H9 (cell line): ENCODE results near the gene TSPAN32. TPM values are rescaled to one million over a fixed set of nuclear protein-coding genes. Genes with fewer than 3 reads are reported as not detected.

Source experiments
- DNase-seq: peaks from one replicate; pipeline ENCODE4 v3.0.0-alpha.2; 2017
- H2AFZ ChIP-seq: one replicate; pipeline ENCODE4 v1.6.1; 2013; ENCODE audit warnings: mild to moderate bottlenecking, low read length, control low read depth, moderate library complexity
- H2AK5ac ChIP-seq: 2 replicates; pipeline ENCODE4 v1.6.1; 2013; ENCODE audit warnings: low read length, control low read depth, mixed read lengths; ENCODE audit not compliant: insufficient read length
- H2BK120ac ChIP-seq: one replicate; pipeline ENCODE4 v1.6.1; 2013; ENCODE audit warnings: low read depth, mild to moderate bottlenecking, low read length, control low read depth, inconsistent platforms; ENCODE audit not compliant: poor library complexity, severe bottlenecking
- H2BK12ac ChIP-seq: 2 replicates; pipeline ENCODE4 v1.6.1; 2013; ENCODE audit warnings: low read length, control low read depth, mixed read lengths, low read depth; ENCODE audit not compliant: insufficient read length
- H2BK15ac ChIP-seq: 2 replicates; pipeline ENCODE4 v1.6.1; 2013; ENCODE audit warnings: low read depth, low read length, control low read depth
- H2BK20ac ChIP-seq: one replicate; pipeline ENCODE4 v1.6.1; 2013; ENCODE audit warnings: low read depth, mild to moderate bottlenecking, low read length, control low read depth, inconsistent platforms; ENCODE audit not compliant: poor library complexity, severe bottlenecking
- H2BK5ac ChIP-seq: 2 replicates; pipeline ENCODE4 v1.6.1; 2013; ENCODE audit warnings: low read length, control low read depth, mixed read lengths; ENCODE audit not compliant: insufficient read length
- H3K14ac ChIP-seq: 2 replicates; pipeline ENCODE4 v1.6.1; 2013; ENCODE audit warnings: low read length, control low read depth; ENCODE audit not compliant: insufficient read depth
- H3K18ac ChIP-seq: 2 replicates; pipeline ENCODE4 v1.6.1; 2013; ENCODE audit warnings: low read depth, mild to moderate bottlenecking, mixed read lengths, low read length, control low read depth; ENCODE audit not compliant: insufficient read length
- H3K23ac ChIP-seq: 2 replicates; pipeline ENCODE4 v1.6.1; 2013; ENCODE audit warnings: low read length, control low read depth, mixed read lengths, low read depth; ENCODE audit not compliant: insufficient read length
- H3K23me2 ChIP-seq: 2 replicates; pipeline ENCODE4 v1.6.1; 2013; ENCODE audit warnings: low read depth, mild to moderate bottlenecking, mixed read lengths, low read length, control low read depth; ENCODE audit not compliant: insufficient read length, poor library complexity, severe bottlenecking
- H3K27ac ChIP-seq: 2 replicates; pipeline ENCODE4 v1.5.1; 2013; ENCODE audit warnings: low read length, control low read depth, mixed read lengths, low read depth; ENCODE audit not compliant: insufficient read length
- H3K27me3 ChIP-seq: 2 replicates; pipeline ENCODE4 v1.6.1; 2013; ENCODE audit warnings: low read length, control low read depth, inconsistent platforms; ENCODE audit not compliant: insufficient read depth
- H3K4ac ChIP-seq: 2 replicates; pipeline ENCODE4 v1.6.1; 2013; ENCODE audit warnings: low read depth, mild to moderate bottlenecking, control low read depth, inconsistent platforms, low read length, moderate library complexity
- H3K4me1 ChIP-seq: 2 replicates; pipeline ENCODE4 v1.6.1; 2013; ENCODE audit warnings: low read length, control low read depth, inconsistent platforms; ENCODE audit not compliant: insufficient read depth
- H3K4me2 ChIP-seq: 2 replicates; pipeline ENCODE4 v1.6.1; 2013; ENCODE audit warnings: low read length, control low read depth, mixed read lengths; ENCODE audit not compliant: insufficient read length, insufficient read depth
- H3K56ac ChIP-seq: 2 replicates; pipeline ENCODE4 v1.6.1; 2013; ENCODE audit warnings: low read depth, mild to moderate bottlenecking, mixed read lengths, low read length, control low read depth; ENCODE audit not compliant: insufficient read length
- H3K79me1 ChIP-seq: 2 replicates; pipeline ENCODE4 v1.6.1; 2013; ENCODE audit warnings: low read depth, mild to moderate bottlenecking, moderate library complexity, low read length, control low read depth, inconsistent platforms; ENCODE audit not compliant: insufficient read depth, poor library complexity, severe bottlenecking
- H3K79me2 ChIP-seq: 2 replicates; pipeline ENCODE4 v1.6.1; 2013; ENCODE audit warnings: low read length, control low read depth, inconsistent platforms; ENCODE audit not compliant: insufficient read depth
- H3K9ac ChIP-seq: 2 replicates; pipeline ENCODE4 v1.6.1; 2013; ENCODE audit warnings: low read length, control low read depth, mixed read lengths; ENCODE audit not compliant: insufficient read length; ENCODE audit errors: extremely low read depth
- H3K9me3 ChIP-seq: one replicate; pipeline ENCODE4 v1.6.1; 2013; ENCODE audit warnings: low read depth, low read length, inconsistent platforms; ENCODE audit not compliant: control insufficient read depth
- H3T11ph ChIP-seq: one replicate; pipeline ENCODE4 v1.6.1; 2013; ENCODE audit warnings: mild to moderate bottlenecking, low read length, control low read depth, inconsistent platforms
- H4K20me1 ChIP-seq: one replicate; pipeline ENCODE4 v1.6.1; 2013; ENCODE audit not compliant: control insufficient read depth, insufficient read length, insufficient read depth
- H4K5ac ChIP-seq: 2 replicates; pipeline ENCODE4 v1.6.1; 2013; ENCODE audit warnings: low read depth, mild to moderate bottlenecking, mixed read lengths, low read length, control low read depth; ENCODE audit not compliant: insufficient read length
- H4K8ac ChIP-seq: replicated peaks from 2 replicates; pipeline ENCODE4 v1.6.1; 2013; ENCODE audit warnings: low read length, control low read depth, mixed read lengths, low read depth; ENCODE audit not compliant: insufficient read length
- H4K91ac ChIP-seq: 2 replicates; pipeline ENCODE4 v1.6.1; 2013; ENCODE audit warnings: low read depth, mild to moderate bottlenecking, moderate library complexity, mixed read lengths, low read length, control low read depth; ENCODE audit not compliant: insufficient read length
- H3K27ac Mint-ChIP-seq, 3 experiments: 2 replicates in 2 of 3; 3 replicates in 1 of 3; pipeline ENCODE4 v1.8.0; 2020 to 2021; ENCODE audit warnings: mixed read lengths in 3 of 3, mild to moderate bottlenecking in 1 of 3, moderate library complexity in 1 of 3
- H3K27me3 Mint-ChIP-seq: 2 replicates; pipeline ENCODE4 v1.8.0; 2021; ENCODE audit warnings: low read depth, mild to moderate bottlenecking, moderate library complexity, mixed read lengths
- H3K36me3 Mint-ChIP-seq, 3 experiments: 2 replicates in 2 of 3; 3 replicates in 1 of 3; pipeline ENCODE4 v1.8.0; 2020 to 2021; ENCODE audit warnings: low read depth in 3 of 3, mixed read lengths in 3 of 3; ENCODE audit not compliant: insufficient read depth in 1 of 3
- H3K4me1 Mint-ChIP-seq, 2 experiments: 2 replicates each; pipeline ENCODE4 v1.8.0; 2020; ENCODE audit warnings: mixed read lengths in 2 of 2
- H3K4me3 Mint-ChIP-seq, 2 experiments: 2 replicates in 1 of 2; 3 replicates in 1 of 2; pipeline ENCODE4 v1.8.0; 2020 to 2021; ENCODE audit warnings: mild to moderate bottlenecking in 2 of 2, mixed read lengths in 2 of 2, moderate library complexity in 1 of 2
- H3K9me3 Mint-ChIP-seq, 2 experiments: 2 replicates in 1 of 2; 3 replicates in 1 of 2; pipeline ENCODE4 v1.8.0; 2020; ENCODE audit warnings: mild to moderate bottlenecking in 2 of 2, mixed read lengths in 2 of 2, moderate library complexity in 1 of 2
- CTCF ChIP-seq: fragments of 200-600 bp; sonication (generic); conservative IDR thresholded peaks from 3 replicates; pipeline ENCODE4 v1.8.0; 2021; ENCODE audit warnings: antibody characterized with exemption, mild to moderate bottlenecking
- WGBS: extraction: QIAGEN DNeasy Blood & Tissue Kit; methylation state at CpG from one replicate; pipeline ENCODE4 v1.1.7; 2013; ENCODE audit warnings: missing lambda C conversion rate, low lambda C conversion rate, mixed read lengths; ENCODE audit not compliant: insufficient read length; ENCODE audit errors: extremely low coverage; 5-methylcytosine and 5-hydroxymethylcytosine counted together
- total RNA-seq: library from RNA; stranded (reverse); gene quantifications from 2 replicates; pipeline ENCODE4 v1.2.1, GENCODE V29; 2021

TSPAN32 gene
- total RNA-seq, 1 experiment from 2014 or later = not detected

- Mint-ChIP-seq H3K9me3 (no peaks in the 10 kb centered on the region; a peak in 1 of 5 replicates), H3K4me3 (no peak overlapping the region), H3K4me1 (peaks cover 0 to 7% of the 10 kb centered on the region in 2 experiments; a peak in 1 of 4 replicates), H3K27ac (no peak overlapping the region), H3K27me3 (peaks cover 6% of the 10 kb centered on the region; the same call in 1 of the 2 replicates), H3K36me3 (no peaks in the 10 kb centered on the region)
- Histone ChIP-seq H4K91ac (no peak overlapping the region), H2BK120ac (no peak overlapping the region), H3T11ph (no peak overlapping the region), H3K4me2 (no peak overlapping the region), H3K14ac (no peak overlapping the region; the same call in 1 of the 2 replicates), H3K56ac (no peak overlapping the region), H3K23me2 (no peaks in the 10 kb centered on the region), H2BK5ac (no peak overlapping the region), H3K9me3 (no peaks in the 10 kb centered on the region), H4K8ac (no peak overlapping the region), H3K27me3 (no peaks in the 10 kb centered on the region), H3K18ac (no peak overlapping the region), H2AFZ (no peak overlapping the region), H2BK12ac (no peak overlapping the region), H4K20me1 (no peaks in the 10 kb centered on the region), H3K4me1 (no peaks in the 10 kb centered on the region; the same call in 1 of the 2 replicates), H3K23ac (no peak overlapping the region), H2BK15ac (no peak overlapping the region), H2BK20ac (no peak overlapping the region), H2AK5ac (no peak overlapping the region), H3K27ac (no peak overlapping the region), H3K79me1 (no peaks in the 10 kb centered on the region), H4K5ac (no peak overlapping the region), H3K9ac (no peak overlapping the region), H3K79me2 (no peaks in the 10 kb centered on the region), H3K4ac (no peak overlapping the region)
- TF ChIP-seq CTCF = no peak
- no CpG with 5 or more reads among the region's 15 CpGs for WGBS
- DNase-seq = peak; percentile 20
These were observed 2.1 kb downstream of the TSPAN32 start for GRCh38 chr11:2303627-2304505.
